GM13976 (cell line): ENCODE results near the gene UNC80.

Experiments
- DNase-seq: peaks from one replicate; pipeline ENCODE4 v3.0.0; 2012; ENCODE audit warnings: low spot score
- CTCF ChIP-seq: IDR thresholded peaks from 2 replicates; pipeline ENCODE4 v1.5.1; 2012; ENCODE audit warnings: borderline replicate concordance, mild to moderate bottlenecking; ENCODE audit not compliant: insufficient read depth; ENCODE audit errors: extremely low read depth, missing control alignments, control extremely low read depth
- in situ Hi-C: fragments of 300-500 bp; cut with MboI; formaldehyde crosslinking; loops from one replicate; pipeline ENCODE4 v1.12.0; 2022; ENCODE audit warnings: low sequenced_read_pairs, mixed read lengths, inconsistent platforms; ENCODE audit not compliant: unreplicated experiment

UNC80 gene

GRCh38 chr2:209937893-209938292 is 166.3 kb downstream of the UNC80 start:
- no peak for DNase-seq
- in situ Hi-C loops = no loop called here
- no peak for TF ChIP-seq CTCF

- no peak for DNase-seq
- in situ Hi-C loops = no loop called here
- TF ChIP-seq CTCF = no peak
These were observed 167.3 kb downstream of the UNC80 start for GRCh38 chr2:209938906-209939305.

- TF ChIP-seq CTCF = no peak
- in situ Hi-C loops = no loop called here
- DNase-seq = no peak
These were observed 169.3 kb downstream of the UNC80 start for GRCh38 chr2:209940936-209941335.

GRCh38 chr2:209942426-209942825 is 170.8 kb downstream of the UNC80 start:
- TF ChIP-seq CTCF = no peak
- DNase-seq = no peak
- in situ Hi-C loops = no loop called here

GRCh38 chr2:209942936-209943605 is 171.4 kb downstream of the UNC80 start:
- DNase-seq = no peak
- in situ Hi-C loops = no loop called here
- no peak for TF ChIP-seq CTCF

GRCh38 chr2:209943776-209944175 is 172.1 kb downstream of the UNC80 start:
- no peak for TF ChIP-seq CTCF
- DNase-seq = no peak
- in situ Hi-C loops = no loop called here
